ENCODE results near the gene TMEM132E. TPM values are rescaled to one million over a fixed set of nuclear protein-coding genes. Genes with fewer than 3 reads are reported as not detected.

The TMEM132E gene
- polyA plus RNA-seq, 2 of the 4 experiments (the other 2 are of a cell fraction), result not detected

DNA sequence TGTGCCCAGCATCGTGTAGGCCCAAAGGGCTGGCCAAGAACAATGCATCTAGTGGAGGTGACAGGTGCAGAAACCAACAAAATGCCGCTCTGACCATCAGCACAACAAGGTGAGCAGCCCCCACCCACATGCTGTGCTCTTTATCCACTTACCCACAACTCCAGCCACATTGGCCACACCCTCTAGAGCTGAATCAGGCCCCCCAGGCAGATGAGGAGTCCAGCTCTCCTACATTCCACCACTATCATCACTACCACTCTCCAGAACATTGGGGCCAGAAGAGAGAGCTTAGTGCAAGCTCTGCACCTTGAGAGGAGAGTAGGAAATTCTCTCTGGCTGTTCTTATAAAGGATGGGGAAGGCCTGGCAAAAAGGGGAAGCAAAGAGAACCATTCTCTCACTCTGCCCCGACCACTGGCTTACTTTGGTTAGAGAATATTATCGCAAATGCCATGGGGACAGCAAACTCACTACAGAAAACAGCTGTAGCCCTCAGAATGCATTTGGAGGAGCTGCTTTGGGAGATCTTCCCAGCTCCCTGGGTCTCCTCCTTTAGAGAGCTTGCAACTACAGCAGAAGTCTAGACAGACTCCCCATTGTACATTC lies 75.0 kb downstream of the TMEM132E start:
- WGBS (ENCODE audit: missing lambda C conversion rate), result 8% methylated on average over 4 of the region's 4 CpGs
- CTCF ChIA-PET, result interaction anchor here (0.8 to 2.8 kb wide), 4 partner anchors 11 to 61 kb away, joined by 3 to 12 read pairs (median 4); no protein-coding TSS in a partner anchor

GRCh38 chr17:34654881-34655276 lies 75.5 kb downstream of the TMEM132E start:
- H3K27ac ChIP-seq, result no peak overlapping the region
- TF ChIP-seq ZC3H11A (IDR thresholded peaks at IDR 0.05), result no peak
- TF ChIP-seq CEBPB (IDR thresholded peaks at IDR 0.05), result no peak
- no peak for TF ChIP-seq JUN (IDR thresholded peaks at IDR 0.05)
- no peak for TF ChIP-seq POLR2AphosphoS2 (conservative IDR thresholded peaks at IDR 0.05; ENCODE audit: low read length)
- TF ChIP-seq NR3C1 (IDR thresholded peaks at IDR 0.05), result no peak
- TF ChIP-seq CHD4 (IDR thresholded peaks at IDR 0.05; ENCODE audit: borderline replicate concordance), result no peak
- no peak overlapping the region for H3K4me3 ChIP-seq
- ChIA-PET POLR2A (no interaction called here), CTCF (interaction anchor here (1.4 to 2.8 kb wide), 2 partner anchors 16 to 22 kb away, joined by 3 to 12 read pairs; no protein-coding TSS in a partner anchor)
- ATAC-seq (no peak), DNase-seq (ENCODE audit: low read depth in 1 of 2, low spot score in 1 of 2) (no peak), FAIRE-seq (no peak)
- WGBS (ENCODE audit: missing lambda C conversion rate), result 12% methylated on average over 3 of the region's 3 CpGs
- H3K4me1 ChIP-seq, result no peaks in the 10 kb centered on the region
- H3K4me2 ChIP-seq, result no peak overlapping the region
- no peaks in the 10 kb centered on the region for H3K9me3 ChIP-seq

More for the DNA sequence above, 75.0 kb downstream of the TMEM132E start:
- Histone ChIP-seq H3K4me3 (no peak overlapping the region), H3K27ac (no peak overlapping the region), H3K9me3 (no peaks in the 10 kb centered on the region), H3K4me2 (no peak overlapping the region), H3K4me1 (no peaks in the 10 kb centered on the region)
- FAIRE-seq (no peak), DNase-seq (ENCODE audit: low read depth in 1 of 2, low spot score in 1 of 2) (no peak), ATAC-seq (no peak)
- TF ChIP-seq POLR2A (IDR thresholded peaks at IDR 0.05; ENCODE audit: low read length), result no peak
- TF ChIP-seq ZC3H11A (IDR thresholded peaks at IDR 0.05), result no peak
- no peak for TF ChIP-seq KDM5A (IDR thresholded peaks at IDR 0.05)
- no peak for TF ChIP-seq RAD21 (conservative IDR thresholded peaks at IDR 0.05 in 1 of 2, IDR thresholded peaks at IDR 0.05 in 1 of 2)
- TF ChIP-seq MAZ (IDR thresholded peaks at IDR 0.05; ENCODE audit: borderline replicate concordance, low read depth, low read length), result no peak
- TF ChIP-seq, protein P1, sequence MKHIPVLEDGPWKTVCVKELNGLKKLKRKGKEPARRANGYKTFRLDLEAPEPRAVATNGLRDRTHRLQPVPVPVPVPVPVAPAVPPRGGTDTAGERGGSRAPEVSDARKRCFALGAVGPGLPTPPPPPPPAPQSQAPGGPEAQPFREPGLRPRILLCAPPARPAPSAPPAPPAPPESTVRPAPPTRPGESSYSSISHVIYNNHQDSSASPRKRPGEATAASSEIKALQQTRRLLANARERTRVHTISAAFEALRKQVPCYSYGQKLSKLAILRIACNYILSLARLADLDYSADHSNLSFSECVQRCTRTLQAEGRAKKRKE (CRISPR knock-in tag; IDR thresholded peaks at IDR 0.05; ENCODE audit: low read depth), result no peak
- TF ChIP-seq POLR2AphosphoS2 (conservative IDR thresholded peaks at IDR 0.05; ENCODE audit: low read length), result no peak
- POLR2A ChIA-PET, result no interaction called here

DNA sequence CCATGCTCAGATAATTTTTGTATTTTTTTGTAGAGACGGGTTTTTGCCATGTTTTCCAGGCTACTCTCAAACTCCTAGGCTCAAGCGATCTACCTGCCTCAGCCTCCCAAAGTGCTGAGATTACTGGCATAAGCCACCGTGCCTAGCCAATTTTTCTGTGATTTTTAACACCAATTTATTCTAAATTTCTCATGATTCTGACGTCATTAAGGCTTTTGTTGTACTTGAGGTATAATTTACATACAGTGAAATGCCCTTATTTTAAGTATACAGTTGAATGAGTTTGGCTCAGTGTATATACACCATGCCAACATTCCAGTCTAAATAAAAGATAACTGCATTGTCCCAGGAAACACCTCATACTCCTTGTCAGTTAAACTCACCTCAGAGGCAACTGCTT lies 77.4 kb downstream of the TMEM132E start:
- ATAC-seq (no peak), DNase-seq (ENCODE audit: low read depth in 1 of 2, low spot score in 1 of 2) (no peak), FAIRE-seq (no peak)
- ChIA-PET POLR2A (no interaction called here), CTCF (no interaction called here)
- Histone ChIP-seq H3K4me2 (no peak overlapping the region), H3K9me3 (no peaks in the 10 kb centered on the region), H3K4me1 (no peaks in the 10 kb centered on the region), H3K27ac (no peak overlapping the region), H3K4me3 (no peak overlapping the region)
- 24% methylated on average over 4 of the region's 4 CpGs for WGBS (ENCODE audit: missing lambda C conversion rate)
- no peak for TF ChIP-seq EP300 (IDR thresholded peaks at IDR 0.05)

DNA sequence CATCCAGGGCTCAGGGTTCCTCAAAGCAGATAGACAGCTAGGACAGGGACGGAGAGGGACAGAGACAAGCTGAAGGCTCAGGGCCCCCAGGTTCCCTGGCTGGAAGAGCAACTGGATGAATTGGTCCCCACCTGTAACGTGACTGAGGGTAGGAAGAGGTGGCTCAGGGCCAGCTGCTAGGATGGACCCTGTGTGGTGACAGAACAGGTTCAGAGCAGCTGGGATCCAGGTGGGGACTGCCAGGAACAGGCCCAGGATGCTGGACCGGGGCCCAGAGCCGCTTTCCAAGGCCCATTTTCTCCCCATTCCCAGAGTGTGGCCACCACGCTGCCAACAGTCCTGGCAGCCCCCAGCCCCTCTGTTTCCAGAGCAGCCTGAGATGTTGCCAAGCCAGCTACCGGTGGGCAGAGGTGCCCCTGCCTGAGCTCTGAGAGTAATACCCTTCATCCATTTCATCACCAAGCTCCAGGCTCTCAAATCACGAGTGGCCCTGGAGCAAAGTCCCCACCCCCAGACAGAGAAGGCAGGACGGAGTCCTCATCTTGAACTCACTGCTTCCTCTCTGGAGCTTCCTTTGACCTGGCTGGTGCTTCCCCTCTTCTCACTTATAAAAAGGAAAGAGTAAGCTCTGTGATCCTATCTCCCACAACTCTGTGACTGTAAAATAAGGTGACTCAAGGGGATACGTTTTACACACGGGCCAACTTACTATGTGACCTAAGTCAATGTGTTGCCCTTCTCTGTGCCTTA lies 79.6 kb downstream of the TMEM132E start:
- no peak for ATAC-seq
- H3K4me3 ChIP-seq, result no peak overlapping the region
- no peaks in the 10 kb centered on the region for H3K9me3 ChIP-seq
- H3K4me2 ChIP-seq, result no peak overlapping the region
- ChIA-PET POLR2A (no interaction called here), CTCF (interaction anchor here (0.9 to 1.7 kb wide), 3 partner anchors 21 to 239 kb away, joined by 3 to 10 read pairs (median 4); no protein-coding TSS in a partner anchor)
- WGBS (ENCODE audit: missing lambda C conversion rate), result 39% methylated on average over 9 of the region's 10 CpGs
- no peak for FAIRE-seq
- no peaks in the 10 kb centered on the region for H3K4me1 ChIP-seq
- DNase-seq (ENCODE audit: low read depth in 1 of 2, low spot score in 1 of 2), result no peak
- H3K27ac ChIP-seq, result no peak overlapping the region
- TF ChIP-seq NPAS2 (CRISPR knock-in tag; IDR thresholded peaks at IDR 0.05; ENCODE audit: borderline replicate concordance) (no peak), KDM1A (IDR thresholded peaks at IDR 0.05; ENCODE audit: low read depth) (no peak), HMGXB4 (CRISPR knock-in tag; IDR thresholded peaks at IDR 0.05; ENCODE audit: borderline replicate concordance) (no peak), CBX2 (IDR thresholded peaks at IDR 0.05; ENCODE audit: borderline replicate concordance, low read depth) (no peak), CEBPB (IDR thresholded peaks at IDR 0.05) (no peak), TFCP2L1 (CRISPR knock-in tag; IDR thresholded peaks at IDR 0.05) (no peak), RARB (CRISPR knock-in tag; IDR thresholded peaks at IDR 0.05) (no peak), HOXA7 (CRISPR knock-in tag; IDR thresholded peaks at IDR 0.05) (no peak), CHD2 (IDR thresholded peaks at IDR 0.05; ENCODE audit: low read length, partially characterized antibody) (no peak)
- TF ChIP-seq, protein P2, sequence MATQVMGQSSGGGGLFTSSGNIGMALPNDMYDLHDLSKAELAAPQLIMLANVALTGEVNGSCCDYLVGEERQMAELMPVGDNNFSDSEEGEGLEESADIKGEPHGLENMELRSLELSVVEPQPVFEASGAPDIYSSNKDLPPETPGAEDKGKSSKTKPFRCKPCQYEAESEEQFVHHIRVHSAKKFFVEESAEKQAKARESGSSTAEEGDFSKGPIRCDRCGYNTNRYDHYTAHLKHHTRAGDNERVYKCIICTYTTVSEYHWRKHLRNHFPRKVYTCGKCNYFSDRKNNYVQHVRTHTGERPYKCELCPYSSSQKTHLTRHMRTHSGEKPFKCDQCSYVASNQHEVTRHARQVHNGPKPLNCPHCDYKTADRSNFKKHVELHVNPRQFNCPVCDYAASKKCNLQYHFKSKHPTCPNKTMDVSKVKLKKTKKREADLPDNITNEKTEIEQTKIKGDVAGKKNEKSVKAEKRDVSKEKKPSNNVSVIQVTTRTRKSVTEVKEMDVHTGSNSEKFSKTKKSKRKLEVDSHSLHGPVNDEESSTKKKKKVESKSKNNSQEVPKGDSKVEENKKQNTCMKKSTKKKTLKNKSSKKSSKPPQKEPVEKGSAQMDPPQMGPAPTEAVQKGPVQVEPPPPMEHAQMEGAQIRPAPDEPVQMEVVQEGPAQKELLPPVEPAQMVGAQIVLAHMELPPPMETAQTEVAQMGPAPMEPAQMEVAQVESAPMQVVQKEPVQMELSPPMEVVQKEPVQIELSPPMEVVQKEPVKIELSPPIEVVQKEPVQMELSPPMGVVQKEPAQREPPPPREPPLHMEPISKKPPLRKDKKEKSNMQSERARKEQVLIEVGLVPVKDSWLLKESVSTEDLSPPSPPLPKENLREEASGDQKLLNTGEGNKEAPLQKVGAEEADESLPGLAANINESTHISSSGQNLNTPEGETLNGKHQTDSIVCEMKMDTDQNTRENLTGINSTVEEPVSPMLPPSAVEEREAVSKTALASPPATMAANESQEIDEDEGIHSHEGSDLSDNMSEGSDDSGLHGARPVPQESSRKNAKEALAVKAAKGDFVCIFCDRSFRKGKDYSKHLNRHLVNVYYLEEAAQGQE (IDR thresholded peaks at IDR 0.05), result no peak
- TF ChIP-seq, protein P3, sequence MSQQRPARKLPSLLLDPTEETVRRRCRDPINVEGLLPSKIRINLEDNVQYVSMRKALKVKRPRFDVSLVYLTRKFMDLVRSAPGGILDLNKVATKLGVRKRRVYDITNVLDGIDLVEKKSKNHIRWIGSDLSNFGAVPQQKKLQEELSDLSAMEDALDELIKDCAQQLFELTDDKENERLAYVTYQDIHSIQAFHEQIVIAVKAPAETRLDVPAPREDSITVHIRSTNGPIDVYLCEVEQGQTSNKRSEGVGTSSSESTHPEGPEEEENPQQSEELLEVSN (IDR thresholded peaks at IDR 0.05; ENCODE audit: borderline replicate concordance, low read depth), result no peak
